Fibroblast of pulmonary artery (primary cell): ENCODE results near the gene WT1.

ENCODE experiments used
- DNase-seq: peaks from one replicate; pipeline ENCODE4 v3.0.0-alpha.2; 2010; ENCODE audit warnings: low read depth
- H3K4me3 ChIP-seq: replicated peaks from 2 replicates; pipeline ENCODE4 v1.5.1; 2011; ENCODE audit warnings: low read depth, mild to moderate bottlenecking, control low read depth, low read length, moderate library complexity
- CTCF ChIP-seq: IDR thresholded peaks from 2 replicates; pipeline ENCODE4 v1.5.1; 2011; ENCODE audit warnings: mild to moderate bottlenecking, control low read depth, low read length, inconsistent platforms; ENCODE audit errors: missing control alignments

Gene WT1

GRCh38 chr11:32466279-32466915 is 31.1 kb upstream of the WT1 start:
- H3K4me3 ChIP-seq: no peak overlapping the region
- TF ChIP-seq CTCF: no peak
- peak; percentile 68 for DNase-seq

GRCh38 chr11:32464078-32464477 is 28.7 kb upstream of the WT1 start:
- TF ChIP-seq CTCF: no peak
- DNase-seq: no peak
- H3K4me3 ChIP-seq: no peak overlapping the region

- no peak overlapping the region for H3K4me3 ChIP-seq
- no peak for TF ChIP-seq CTCF
- DNase-seq: no peak
Measured at GRCh38 chr11:32462011-32462690, 26.8 kb upstream of the WT1 start.

- no peak overlapping the region for H3K4me3 ChIP-seq
- no peak for DNase-seq
- no peak for TF ChIP-seq CTCF
Measured at GRCh38 chr11:32456864-32457263, 21.5 kb upstream of the WT1 start.

GRCh38 chr11:32454993-32455392 is 19.7 kb upstream of the WT1 start:
- TF ChIP-seq CTCF: no peak
- DNase-seq: no peak
- no peak overlapping the region for H3K4me3 ChIP-seq

- no peak overlapping the region for H3K4me3 ChIP-seq
- no peak for TF ChIP-seq CTCF
- DNase-seq: peak; percentile 94
Measured at GRCh38 chr11:32451808-32452207, 16.5 kb upstream of the WT1 start.

GRCh38 chr11:32450372-32450771 is 15.0 kb upstream of the WT1 start:
- TF ChIP-seq CTCF: no peak
- DNase-seq: no peak
- H3K4me3 ChIP-seq: no peak overlapping the region
